Breast epithelium (tissue), 4 donors: Measurements from ENCODE around the gene GATAD2A. TPM values are rescaled to one million over a fixed set of nuclear protein-coding genes. Genes with fewer than 3 reads are reported as not detected.

Experiments
- DNase-seq, 2 donors: peaks; one replicate each; pipeline ENCODE4 v3.0.0-alpha.2; 2019; ENCODE audit warnings: low spot score in 2 of 2
- H3K27ac ChIP-seq, 2 donors: fragments of 200-600 bp; sonication (generic) in 1 of 2; one replicate each; pipeline ENCODE4 v1.5.1; 2016 to 2019; ENCODE audit warnings: mild to moderate bottlenecking in 1 of 2
- H3K27me3 ChIP-seq, 2 donors: fragments of 200-600 bp; sonication (generic) in 1 of 2; one replicate each; pipeline versions ENCODE4 v1.5.1 to v1.6.0; 2017 to 2019; ENCODE audit warnings: control low read depth in 1 of 2, mild to moderate bottlenecking in 1 of 2
- H3K36me3 ChIP-seq: fragments of 200-600 bp; one replicate; pipeline ENCODE4 v1.5.1; 2019
- H3K4me1 ChIP-seq, 2 donors: fragments of 200-600 bp; sonication (generic); one replicate each; pipeline ENCODE4 v1.5.1; 2016 to 2019; ENCODE audit warnings: control low read depth in 1 of 2
- H3K4me3 ChIP-seq, 3 donors: fragments of 200-600 bp; sonication (generic); 1 replicate in 2 of 3; 2 replicates in 1 of 3; pipeline ENCODE4 v1.5.1; 2016 to 2019; ENCODE audit warnings: mild to moderate bottlenecking in 3 of 3, moderate library complexity in 2 of 3
- H3K9me3 ChIP-seq, 2 donors: fragments of 200-600 bp; sonication (generic) in 1 of 2; one replicate each; pipeline ENCODE4 v1.5.1; 2016 to 2019; ENCODE audit warnings: control low read depth in 1 of 2
- POLR2A ChIP-seq: fragments of 450-650 bp; IDR thresholded peaks from one replicate; pipeline ENCODE4 v1.6.1; 2016; ENCODE audit warnings: antibody characterized with exemption, mild to moderate bottlenecking, moderate library complexity
- POLR2AphosphoS5 ChIP-seq, 3 donors: sonication (generic); formaldehyde crosslinking; IDR thresholded peaks; one replicate each; pipeline ENCODE4 v1.6.1; 2017; ENCODE audit warnings: antibody characterized with exemption in 3 of 3
- intact Hi-C: fragments of 100-400 bp; cut with DNase I; formaldehyde crosslinking; loops from one replicate; pipeline ENCODE4 v1.15.1; 2023; ENCODE audit warnings: low total_unique reads
- total RNA-seq, 3 donors: library from RNA; depleted of rRNA; stranded (reverse); fragments of >200 nt; gene quantifications; one replicate each; pipeline ENCODE4 v1.1.0, GENCODE V29; 2016
- TF ChIP-seq, protein P1 (sequence below), 3 donors: fragments of 450-650 bp; IDR thresholded peaks; one replicate each; pipeline ENCODE4 v1.5.1; 2016 to 2017; ENCODE audit warnings: antibody characterized with exemption in 3 of 3, mild to moderate bottlenecking in 3 of 3, moderate library complexity in 3 of 3

The GATAD2A gene
- total RNA-seq, 3 donors from 2014 or later, result 29.1 to 38.7 (median 33.6) TPM

DNA sequence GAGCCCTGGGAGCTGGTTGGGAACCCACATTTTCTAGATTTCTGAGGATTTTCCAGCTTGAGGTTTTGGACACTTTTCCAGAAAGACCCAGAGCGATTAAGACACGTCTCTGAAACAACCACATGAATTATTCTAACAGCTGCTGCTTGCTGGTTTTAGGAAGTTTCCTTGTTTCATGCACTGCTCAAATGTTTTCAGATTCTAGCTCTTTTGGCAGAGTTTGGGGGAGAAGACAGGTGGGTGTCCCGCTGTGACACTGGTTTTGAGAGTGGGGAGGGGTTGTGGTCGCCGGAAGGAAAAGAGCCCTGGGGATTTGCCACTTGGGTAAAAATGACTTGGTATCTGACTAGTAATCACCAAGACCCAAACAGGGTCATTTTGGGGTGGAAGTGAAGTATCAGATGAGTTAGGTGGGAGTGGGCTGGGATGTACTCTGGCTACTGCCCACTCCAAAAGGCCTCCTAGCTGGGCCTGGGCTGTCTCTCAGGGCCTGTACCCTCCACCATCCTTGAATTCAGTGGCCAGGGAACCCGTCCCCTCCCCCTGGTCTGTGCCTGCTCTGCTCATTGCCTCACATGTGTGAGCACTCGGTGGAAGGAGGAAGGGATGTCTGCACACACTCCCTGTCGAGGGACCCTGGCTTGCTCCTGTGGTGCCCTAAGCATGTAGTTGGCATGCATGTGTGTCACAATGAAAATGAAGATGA lies 13.2 kb downstream of the GATAD2A start:
- DNase-seq, result no peak
- Histone ChIP-seq H3K4me3 (no peak overlapping the region), H3K36me3 (no peaks in the 10 kb centered on the region), H3K27me3 (no peaks in the 10 kb centered on the region), H3K4me1 (no peaks in the 10 kb centered on the region), H3K27ac (no peak overlapping the region), H3K9me3 (no peaks in the 10 kb centered on the region)
- TF ChIP-seq, protein P1, sequence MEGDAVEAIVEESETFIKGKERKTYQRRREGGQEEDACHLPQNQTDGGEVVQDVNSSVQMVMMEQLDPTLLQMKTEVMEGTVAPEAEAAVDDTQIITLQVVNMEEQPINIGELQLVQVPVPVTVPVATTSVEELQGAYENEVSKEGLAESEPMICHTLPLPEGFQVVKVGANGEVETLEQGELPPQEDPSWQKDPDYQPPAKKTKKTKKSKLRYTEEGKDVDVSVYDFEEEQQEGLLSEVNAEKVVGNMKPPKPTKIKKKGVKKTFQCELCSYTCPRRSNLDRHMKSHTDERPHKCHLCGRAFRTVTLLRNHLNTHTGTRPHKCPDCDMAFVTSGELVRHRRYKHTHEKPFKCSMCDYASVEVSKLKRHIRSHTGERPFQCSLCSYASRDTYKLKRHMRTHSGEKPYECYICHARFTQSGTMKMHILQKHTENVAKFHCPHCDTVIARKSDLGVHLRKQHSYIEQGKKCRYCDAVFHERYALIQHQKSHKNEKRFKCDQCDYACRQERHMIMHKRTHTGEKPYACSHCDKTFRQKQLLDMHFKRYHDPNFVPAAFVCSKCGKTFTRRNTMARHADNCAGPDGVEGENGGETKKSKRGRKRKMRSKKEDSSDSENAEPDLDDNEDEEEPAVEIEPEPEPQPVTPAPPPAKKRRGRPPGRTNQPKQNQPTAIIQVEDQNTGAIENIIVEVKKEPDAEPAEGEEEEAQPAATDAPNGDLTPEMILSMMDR (IDR thresholded peaks at IDR 0.05), result no peak
- TF ChIP-seq POLR2A (no peak), POLR2AphosphoS5 (IDR thresholded peaks at IDR 0.05) (no peak)
- intact Hi-C loops, result no loop called here

DNA sequence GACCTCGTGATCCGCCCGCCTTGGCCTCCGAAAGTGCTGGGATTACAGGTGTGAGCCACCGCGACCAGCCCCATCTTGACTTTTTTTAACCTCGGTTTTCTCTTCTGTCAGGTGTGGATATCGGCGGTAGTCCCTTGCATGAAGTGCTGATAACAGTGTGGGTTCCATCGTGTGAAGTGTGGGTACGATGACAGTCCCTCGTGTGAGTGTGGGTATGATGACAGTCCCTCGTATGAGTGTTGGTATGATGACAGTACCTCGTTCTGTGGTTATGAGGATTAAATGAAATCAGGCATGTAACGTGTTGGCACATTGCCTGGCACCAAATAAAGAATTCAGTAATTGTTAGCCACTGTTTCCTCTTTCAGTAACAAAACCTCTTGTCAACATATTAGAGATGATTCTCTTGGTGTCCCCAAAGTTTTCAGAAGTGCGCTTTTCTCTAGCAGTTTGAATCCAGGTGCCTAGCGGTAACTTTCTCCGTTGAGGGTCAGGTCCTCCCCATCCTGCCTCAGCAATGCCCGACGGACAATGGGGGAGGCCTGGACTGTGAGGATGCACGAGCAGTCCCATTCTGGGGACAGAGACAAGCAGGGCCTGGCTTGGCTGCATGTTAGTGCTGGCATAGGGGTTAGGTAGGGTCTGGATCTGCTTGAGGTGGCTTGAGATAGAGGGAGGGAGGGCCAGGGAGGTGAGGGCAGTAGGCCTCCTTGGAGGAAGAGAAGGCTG lies 15.3 kb downstream of the GATAD2A start:
- H3K9me3 ChIP-seq, result no peaks in the 10 kb centered on the region
- DNase-seq, result no peak
- no peaks in the 10 kb centered on the region for H3K4me1 ChIP-seq
- no peaks in the 10 kb centered on the region for H3K27me3 ChIP-seq
- no peak overlapping the region for H3K4me3 ChIP-seq
- peak overlapping the region in 1 of 2 donors; percentile 5 for H3K27ac ChIP-seq
- no peaks in the 10 kb centered on the region for H3K36me3 ChIP-seq
- TF ChIP-seq POLR2AphosphoS5 (IDR thresholded peaks at IDR 0.05), result no peak
- intact Hi-C loops, result no loop called here

DNA sequence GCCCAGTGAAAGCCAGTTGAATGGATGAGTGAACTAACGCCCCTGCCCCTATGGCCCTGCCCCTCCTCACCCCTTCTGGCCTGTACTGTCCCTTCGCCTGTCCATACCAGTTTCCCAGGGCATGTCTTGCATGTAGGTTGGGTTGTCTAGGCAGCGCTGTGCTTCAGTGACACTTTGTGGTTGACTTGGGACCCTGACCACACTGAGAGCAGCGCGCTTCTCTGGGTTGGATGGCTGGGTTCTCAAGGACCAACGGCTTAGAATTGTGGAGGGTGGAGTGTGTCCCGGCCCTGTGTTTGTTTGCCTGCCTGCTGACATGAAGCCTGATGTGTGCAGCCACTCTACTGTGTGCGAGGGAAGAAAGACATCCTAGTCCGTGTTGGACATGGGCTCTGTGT lies 15.8 kb downstream of the GATAD2A start:
- Histone ChIP-seq H3K36me3 (no peaks in the 10 kb centered on the region), H3K27ac (no peak overlapping the region), H3K27me3 (no peaks in the 10 kb centered on the region), H3K4me1 (no peaks in the 10 kb centered on the region), H3K4me3 (no peak overlapping the region), H3K9me3 (no peaks in the 10 kb centered on the region)
- TF ChIP-seq, protein P1 (IDR thresholded peaks at IDR 0.05), result no peak
- TF ChIP-seq POLR2AphosphoS5 (IDR thresholded peaks at IDR 0.05), result no peak
- no peak for TF ChIP-seq POLR2A
- intact Hi-C loops, result no loop called here
- no peak for DNase-seq

DNA sequence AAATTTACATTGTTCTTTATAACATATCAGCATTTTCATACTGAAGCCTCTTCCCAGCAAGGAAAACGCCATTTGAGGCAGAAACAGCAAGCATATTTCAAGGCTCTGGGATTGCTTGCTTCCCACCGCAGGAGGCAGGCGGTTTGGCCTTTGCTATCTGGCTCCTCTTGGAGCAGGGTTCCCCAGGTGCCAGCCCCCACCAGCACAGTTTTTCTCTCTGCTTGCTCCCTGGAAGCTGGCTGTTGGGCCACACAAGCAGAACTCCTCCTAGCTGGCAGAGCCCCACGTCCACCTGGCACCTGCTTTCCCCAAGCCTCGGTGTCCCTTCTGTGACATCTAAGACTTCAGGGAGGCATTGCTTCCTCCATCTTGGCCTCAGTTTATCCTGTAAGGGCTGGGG lies 16.7 kb downstream of the GATAD2A start:
- no peak overlapping the region for H3K27ac ChIP-seq
- TF ChIP-seq, protein P1 (IDR thresholded peaks at IDR 0.05), result no peak
- no peak for TF ChIP-seq POLR2A
- no peak for TF ChIP-seq POLR2AphosphoS5 (IDR thresholded peaks at IDR 0.05)
- no peaks in the 10 kb centered on the region for H3K36me3 ChIP-seq
- intact Hi-C loops, result no loop called here
- no peaks in the 10 kb centered on the region for H3K4me1 ChIP-seq
- H3K4me3 ChIP-seq, result no peak overlapping the region
- no peaks in the 10 kb centered on the region for H3K27me3 ChIP-seq
- H3K9me3 ChIP-seq, result no peaks in the 10 kb centered on the region
- no peak for DNase-seq

GRCh38 chr19:19423322-19423721 lies 17.8 kb downstream of the GATAD2A start:
- intact Hi-C loops, result no loop called here
- no peaks in the 10 kb centered on the region for H3K9me3 ChIP-seq
- no peaks in the 10 kb centered on the region for H3K4me1 ChIP-seq
- H3K27ac ChIP-seq, result no peak overlapping the region
- H3K36me3 ChIP-seq, result no peaks in the 10 kb centered on the region
- no peak for TF ChIP-seq POLR2AphosphoS5 (IDR thresholded peaks at IDR 0.05)
- no peaks in the 10 kb centered on the region for H3K27me3 ChIP-seq
- H3K4me3 ChIP-seq, result no peak overlapping the region
- no peak for DNase-seq

GRCh38 chr19:19425170-19425875 lies 19.8 kb downstream of the GATAD2A start:
- no peak overlapping the region for H3K27ac ChIP-seq
- H3K36me3 ChIP-seq, result no peaks in the 10 kb centered on the region
- TF ChIP-seq POLR2AphosphoS5 (IDR thresholded peaks at IDR 0.05) (no peak), POLR2A (no peak)
- TF ChIP-seq, protein P1 (IDR thresholded peaks at IDR 0.05), result no peak
- no peaks in the 10 kb centered on the region for H3K4me1 ChIP-seq
- no peak for DNase-seq
- no peak overlapping the region for H3K4me3 ChIP-seq
- H3K9me3 ChIP-seq, result no peaks in the 10 kb centered on the region
- H3K27me3 ChIP-seq, result no peaks in the 10 kb centered on the region
- intact Hi-C loops, result no loop called here
